ENCODE measurements around the gene EN2.

EN2 gene

GRCh38 chr7:155451840-155452239, 6.1 kb upstream of the EN2 start:
- DNase-seq: no peak

GRCh38 chr7:155452505-155453295, 5.2 kb upstream of the EN2 start:
- no peak for DNase-seq

DNA sequence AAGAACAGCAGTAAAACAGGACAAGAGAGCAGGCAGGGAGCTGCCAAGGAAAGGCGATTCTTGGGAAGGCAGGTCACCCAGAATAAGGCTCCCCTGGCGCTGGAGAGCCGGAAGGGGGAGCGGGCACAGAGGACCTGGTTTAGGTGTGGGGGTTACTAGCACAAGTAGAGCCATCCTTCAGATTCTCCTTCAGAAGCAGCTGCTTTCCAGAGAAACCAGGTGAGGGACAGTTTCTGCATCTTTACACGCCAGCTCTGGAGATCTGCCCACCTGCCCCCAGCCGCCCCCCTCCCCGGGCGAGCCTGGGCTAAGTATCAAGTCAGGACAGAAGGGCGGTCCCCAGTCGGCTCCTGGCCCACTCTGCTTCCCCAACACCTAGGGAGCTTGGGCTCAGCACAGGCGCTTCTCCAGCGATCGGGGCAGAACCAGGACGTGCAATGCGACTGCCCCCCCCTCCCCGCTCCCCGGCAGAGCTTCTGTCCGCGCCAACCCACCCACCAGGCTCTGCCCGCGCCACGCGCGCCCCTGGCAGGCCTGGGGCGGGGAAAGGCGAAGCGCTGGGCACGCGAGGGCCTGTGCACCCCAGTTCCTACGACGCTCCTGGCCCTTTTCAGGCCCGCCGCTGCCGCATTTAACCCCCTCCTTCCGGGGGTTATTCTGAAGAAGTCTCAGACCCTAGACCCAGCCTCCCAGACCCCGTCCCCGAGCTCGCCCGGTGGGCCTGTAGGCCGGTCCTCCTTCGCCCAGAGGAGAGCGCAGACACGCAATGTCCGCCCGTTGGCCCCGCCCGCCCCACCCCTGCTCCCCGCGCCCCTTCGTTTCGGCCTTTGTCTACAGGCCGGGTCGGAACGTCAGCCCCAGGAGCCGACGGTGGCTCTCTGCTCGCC, 4.4 kb upstream of the EN2 start:
- DNase-seq: no peak

GRCh38 chr7:155454183-155455112, 3.5 kb upstream of the EN2 start:
- DNase-seq: no peak

GRCh38 chr7:155455132-155455693, 2.7 kb upstream of the EN2 start:
- no peak for DNase-seq

DNA sequence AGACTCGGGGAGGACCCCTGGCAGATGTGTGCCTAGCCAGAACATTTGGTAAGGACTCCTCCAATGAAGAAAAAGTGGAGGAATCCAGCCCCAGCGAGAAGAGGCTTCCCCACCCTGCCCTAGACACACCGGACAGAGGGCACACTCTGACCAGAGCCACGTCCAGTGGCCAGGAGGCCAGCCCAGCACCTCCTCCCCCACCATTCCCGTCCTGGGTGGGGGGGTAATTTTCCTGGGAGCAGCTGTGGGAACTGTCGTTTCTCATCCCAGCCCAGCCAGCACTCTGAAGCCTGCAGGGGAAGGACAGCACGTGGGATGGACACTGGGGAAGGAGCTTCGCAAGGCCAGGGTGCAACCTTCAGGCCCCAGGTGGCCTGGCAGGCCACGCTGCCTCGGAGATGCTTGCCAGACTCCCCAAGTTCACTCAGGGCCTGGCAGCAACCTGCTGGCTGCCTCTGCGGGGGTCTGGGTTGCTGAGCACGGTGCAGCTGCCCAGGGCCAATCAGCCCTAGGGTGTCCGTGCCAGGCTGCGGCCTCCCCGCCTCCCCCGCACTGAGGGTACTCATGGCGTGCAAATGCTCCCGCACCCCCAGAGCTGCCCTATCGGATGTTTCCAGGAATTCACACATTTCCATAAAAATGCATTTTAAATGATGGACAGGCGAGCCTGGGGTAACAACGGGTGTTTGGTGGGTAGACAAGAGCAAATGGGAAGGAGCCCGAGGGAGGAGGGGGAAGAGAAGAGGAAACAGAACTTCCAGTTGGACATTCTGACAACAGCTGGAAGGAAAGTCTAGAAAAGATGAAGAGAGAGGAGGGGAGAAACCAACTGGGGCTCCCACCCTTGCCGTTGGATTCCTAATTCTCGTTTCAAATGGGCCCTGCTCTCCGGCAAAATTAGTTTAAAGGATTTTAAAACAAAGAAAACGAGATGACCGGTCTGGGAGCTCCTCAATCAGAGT, 1.9 kb upstream of the EN2 start:
- DNase-seq: no peak

DNA sequence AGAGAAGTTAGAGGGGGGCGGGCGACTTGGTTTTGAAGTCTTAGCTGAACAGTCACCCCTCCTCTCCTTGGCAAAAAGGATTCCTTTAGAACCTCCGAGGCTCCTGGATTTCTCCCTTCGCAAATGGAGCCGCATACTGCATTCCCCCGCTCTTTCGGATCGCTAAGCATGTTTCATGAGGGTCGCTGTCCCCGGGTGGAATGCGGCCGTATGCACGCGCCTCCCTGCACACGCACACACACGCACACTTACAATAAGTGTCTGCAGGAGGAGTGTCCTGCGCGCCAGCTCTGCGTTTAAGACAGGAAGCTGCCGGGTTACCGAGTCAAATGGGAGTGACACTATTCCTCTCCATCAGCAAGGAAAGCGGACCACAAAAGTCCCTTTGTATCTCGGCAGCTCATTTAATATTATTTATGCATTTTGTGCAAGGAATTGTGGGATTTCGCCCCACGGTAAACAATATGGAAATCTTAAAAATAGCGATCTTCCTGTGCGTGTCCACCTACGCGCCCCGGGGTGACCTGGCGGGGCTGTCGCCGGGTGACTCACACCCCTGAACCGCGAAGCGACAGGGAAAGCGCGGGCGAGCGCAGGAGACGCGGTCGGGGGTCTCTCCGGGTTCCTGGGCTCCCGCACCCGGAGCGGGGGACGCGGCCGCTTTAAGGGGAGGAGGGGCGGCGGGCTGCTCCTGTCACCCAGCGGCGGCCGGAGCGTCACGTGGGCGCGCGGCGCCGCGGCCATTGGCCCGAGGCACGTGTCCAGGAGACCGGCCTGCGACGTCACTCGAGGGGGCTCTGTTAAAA, 988 bp upstream of the EN2 start:
- peak; percentile 38 for DNase-seq

- DNase-seq: no peak
These were observed 302 bp upstream of the EN2 start for GRCh38 chr7:155457544-155458110.

- no peak for DNase-seq
These were observed 1.2 kb downstream of the EN2 start for GRCh38 chr7:155458878-155459699.

DNA sequence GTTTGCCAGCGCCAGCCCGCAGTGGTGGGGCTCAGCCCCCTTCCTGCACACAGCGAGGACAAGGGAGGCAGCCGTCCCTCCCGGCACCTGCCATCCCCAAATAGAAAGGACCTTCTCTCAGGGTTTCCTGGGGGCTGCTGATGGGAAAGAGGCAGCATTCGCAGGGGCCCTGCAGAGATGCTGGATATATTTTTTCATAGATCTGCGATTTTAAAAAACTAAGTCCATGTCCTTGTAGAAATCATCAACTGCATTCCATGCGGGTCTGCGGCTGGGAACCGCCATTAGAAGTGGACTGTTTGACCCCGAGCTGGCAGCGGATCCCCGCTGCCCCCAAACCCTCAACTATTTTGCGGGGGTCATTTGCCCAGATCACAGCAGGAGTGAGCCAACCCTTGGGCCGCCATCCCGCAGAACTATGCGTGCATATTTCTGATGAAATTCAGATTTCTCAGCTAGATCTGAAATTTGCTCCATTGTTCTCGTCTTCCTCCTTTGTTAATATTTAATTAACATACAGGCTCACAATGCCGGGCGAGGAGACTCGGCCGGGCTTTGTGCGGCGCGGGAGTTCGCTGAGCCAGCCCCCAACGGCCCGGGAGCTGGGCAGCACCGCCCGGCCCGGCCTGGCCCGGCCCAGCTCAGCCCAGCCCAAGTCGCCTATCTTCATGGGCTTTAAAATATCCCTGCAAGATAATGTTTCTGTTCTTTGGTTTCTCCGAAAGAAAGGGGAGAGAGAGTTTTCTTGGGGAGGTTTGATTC, 2.0 kb downstream of the EN2 start:
- no peak for DNase-seq

- no peak for DNase-seq
These were observed 3.1 kb downstream of the EN2 start for GRCh38 chr7:155460926-155461613.

DNA sequence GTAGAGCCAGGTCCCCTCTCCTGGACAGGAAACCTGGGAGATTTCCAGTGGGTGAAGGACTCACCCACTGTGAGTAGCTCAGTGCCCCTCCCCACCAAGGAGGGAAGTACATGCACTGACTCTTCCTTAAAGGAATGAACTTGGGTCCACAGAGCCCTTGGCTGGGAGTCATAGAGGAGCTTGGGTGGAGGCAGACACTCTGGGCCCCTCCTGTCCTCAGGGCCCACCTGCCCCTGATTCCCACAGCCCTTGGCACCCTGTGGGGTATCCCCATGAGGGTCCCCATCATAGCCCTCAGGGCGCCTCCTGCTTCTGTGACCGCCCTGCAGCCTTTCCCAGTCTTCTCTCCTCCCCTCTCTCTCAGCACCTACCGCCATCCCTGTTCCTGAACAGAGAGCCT, 3.7 kb downstream of the EN2 start:
- DNase-seq: no peak

- no peak for DNase-seq
These were observed 4.3 kb downstream of the EN2 start for GRCh38 chr7:155462163-155462735.

- no peak for DNase-seq
These were observed 5.3 kb downstream of the EN2 start for GRCh38 chr7:155463114-155463811.

DNA sequence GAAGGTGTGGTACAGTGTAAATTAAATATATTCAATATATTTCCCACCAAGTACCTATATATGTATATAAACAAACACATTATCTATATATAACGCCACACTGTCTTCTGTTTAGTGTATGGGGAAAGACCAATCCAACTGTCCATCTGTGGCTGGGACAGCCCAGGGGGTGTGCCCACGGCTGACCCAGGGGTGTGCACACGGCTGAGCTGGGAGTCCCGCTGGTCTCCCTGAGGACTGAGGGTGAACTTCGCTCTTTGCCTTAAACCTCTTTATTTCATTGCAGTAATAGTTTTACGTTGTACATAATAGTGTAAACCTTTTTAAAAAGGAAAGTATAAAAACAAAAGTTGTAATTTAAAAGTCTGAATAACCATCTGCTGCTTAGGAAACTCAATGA, 6.3 kb downstream of the EN2 start:
- no peak for DNase-seq

DNA sequence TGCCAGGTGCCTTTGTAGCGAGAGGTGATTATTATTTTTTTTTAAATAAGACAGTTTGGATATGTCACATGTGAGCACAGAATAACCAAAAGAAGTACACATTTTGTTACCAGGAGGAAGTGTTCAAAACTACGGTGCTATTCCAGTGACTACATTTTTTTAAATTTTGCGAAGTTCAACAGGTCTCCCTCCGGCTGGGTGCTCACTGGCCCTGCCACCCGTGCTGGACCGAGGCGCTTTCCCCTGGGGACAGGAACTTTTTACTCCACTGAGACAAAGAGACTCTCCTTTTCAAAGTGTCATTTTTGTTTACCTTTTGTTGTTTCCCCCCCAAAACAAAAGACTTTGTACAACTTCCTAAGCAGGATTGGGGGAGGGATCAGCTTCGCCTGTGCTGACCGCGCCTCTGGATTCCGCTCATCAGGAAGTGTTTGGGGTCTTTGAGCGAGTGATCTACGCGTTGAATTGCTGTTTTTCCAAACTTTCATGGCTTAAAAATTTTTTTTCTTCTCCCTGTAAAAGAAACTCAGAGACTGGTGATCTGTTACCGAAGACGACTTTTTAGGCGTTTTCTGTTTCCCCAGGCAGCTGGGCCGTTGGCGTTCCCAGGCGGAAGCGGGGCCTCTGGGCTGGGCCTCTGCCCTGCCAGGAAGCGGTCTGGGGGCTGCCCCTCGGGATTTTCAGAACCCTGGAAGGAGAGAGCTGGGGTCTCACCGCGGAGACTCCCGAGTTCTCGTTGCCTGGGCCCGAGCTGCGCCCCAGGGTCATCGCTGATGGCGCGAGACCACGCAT, 7.2 kb downstream of the EN2 start:
- no peak for DNase-seq

Data from NCI-H774 (cell line).